ENCODE results near the gene LSM11.

LSM11 gene

DNA sequence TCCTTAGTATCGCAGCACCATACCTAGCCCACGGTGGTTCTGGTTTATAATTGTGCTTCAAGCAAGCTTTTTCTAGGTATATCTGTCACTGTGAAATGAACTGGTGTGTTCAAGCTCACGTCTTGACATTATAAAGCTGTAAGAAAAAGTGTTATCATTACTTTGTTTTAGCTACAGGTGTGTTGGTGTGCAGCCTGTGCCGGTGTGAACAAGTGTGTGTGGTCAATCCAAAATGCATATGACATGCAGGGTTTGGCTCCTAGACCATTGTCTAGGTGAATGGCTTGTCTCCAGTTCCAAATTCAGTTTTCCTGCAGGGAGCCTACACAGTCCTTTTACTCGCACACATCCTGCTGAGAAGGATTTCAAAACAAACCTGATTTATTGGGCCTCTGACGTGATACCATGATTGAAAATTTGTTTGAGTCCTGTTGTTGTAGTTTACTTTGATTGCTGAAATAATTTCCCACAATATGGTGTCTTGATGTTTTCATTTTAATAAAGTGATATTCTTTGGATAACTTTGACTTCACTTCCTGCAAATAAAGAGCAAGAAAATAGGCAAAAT lies 3.7 kb downstream of the LSM11 start:
- Histone ChIP-seq H3K27ac (ENCODE audit: insufficient read depth, low read length, poor library complexity, severe bottlenecking) (no peak overlapping the region), H3K9me3 (ENCODE audit: control insufficient read depth, low read length) (no peaks in the 10 kb centered on the region), H3K4me1 (ENCODE audit: control insufficient read depth, insufficient read depth, low read length, poor library complexity, severe bottlenecking) (peaks cover 8% of the 10 kb centered on the region), H3K27me3 (replicated peaks; ENCODE audit: control insufficient read depth, insufficient read depth, low read length, poor library complexity, severe bottlenecking) (no peaks in the 10 kb centered on the region), H3K4me3 (ENCODE audit: insufficient read depth, low read depth, low read length, poor library complexity, severe bottlenecking) (no peak overlapping the region), H3K36me3 (ENCODE audit: control insufficient read depth, insufficient read depth, low read length) (peaks cover 5% of the 10 kb centered on the region)
- DNase-seq = no peak

GRCh38 chr5:157747766-157748700 lies 4.5 kb downstream of the LSM11 start:
- peaks cover 8% of the 10 kb centered on the region for H3K4me1 ChIP-seq (ENCODE audit: control insufficient read depth, insufficient read depth, low read length, poor library complexity, severe bottlenecking)
- H3K36me3 ChIP-seq (ENCODE audit: control insufficient read depth, insufficient read depth, low read length) = peaks cover 5% of the 10 kb centered on the region
- H3K4me3 ChIP-seq (ENCODE audit: insufficient read depth, low read depth, low read length, poor library complexity, severe bottlenecking) = no peak overlapping the region
- H3K27ac ChIP-seq (ENCODE audit: insufficient read depth, low read length, poor library complexity, severe bottlenecking) = no peak overlapping the region
- H3K9me3 ChIP-seq (ENCODE audit: control insufficient read depth, low read length) = no peaks in the 10 kb centered on the region
- no peak for DNase-seq
- no peaks in the 10 kb centered on the region for H3K27me3 ChIP-seq (replicated peaks; ENCODE audit: control insufficient read depth, insufficient read depth, low read length, poor library complexity, severe bottlenecking)

DNA sequence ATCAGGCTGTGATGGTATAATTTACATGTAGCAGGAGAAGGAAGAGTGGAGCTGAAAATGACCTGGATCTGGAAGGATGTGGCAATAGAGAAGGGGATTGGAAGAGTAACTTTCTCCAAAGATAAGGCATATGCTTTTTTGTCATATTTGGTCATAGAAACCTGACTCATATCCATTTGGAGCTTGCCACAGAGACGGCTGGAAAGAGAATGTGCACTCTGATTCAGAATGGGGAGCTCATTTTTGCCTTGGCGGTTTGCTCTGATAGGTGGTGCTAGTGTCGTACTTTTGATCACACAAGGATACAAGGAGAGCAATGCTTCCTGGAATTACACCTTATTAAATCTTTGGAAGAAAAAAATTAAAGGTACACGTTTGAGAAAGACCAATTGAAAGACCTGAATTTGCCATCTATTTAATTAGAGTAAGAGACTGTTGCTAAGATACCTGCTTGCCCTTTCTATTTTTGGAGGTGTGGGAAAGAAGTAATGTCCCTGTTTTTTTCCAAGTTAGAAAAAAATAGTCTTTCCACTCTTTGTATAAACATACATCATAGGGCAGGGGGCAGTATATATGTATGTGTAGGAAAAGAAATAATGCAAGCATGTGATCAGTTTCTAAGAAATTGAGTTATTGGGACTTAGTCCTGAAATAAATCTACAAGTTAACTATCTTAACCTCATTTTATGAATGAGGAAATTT lies 5.4 kb downstream of the LSM11 start:
- Histone ChIP-seq H3K4me3 (ENCODE audit: insufficient read depth, low read depth, low read length, poor library complexity, severe bottlenecking) (no peak overlapping the region), H3K27ac (ENCODE audit: insufficient read depth, low read length, poor library complexity, severe bottlenecking) (no peak overlapping the region), H3K4me1 (ENCODE audit: control insufficient read depth, insufficient read depth, low read length, poor library complexity, severe bottlenecking) (peaks cover 8% of the 10 kb centered on the region), H3K9me3 (ENCODE audit: control insufficient read depth, low read length) (no peaks in the 10 kb centered on the region), H3K36me3 (ENCODE audit: control insufficient read depth, insufficient read depth, low read length) (peaks cover 9% of the 10 kb centered on the region), H3K27me3 (replicated peaks; ENCODE audit: control insufficient read depth, insufficient read depth, low read length, poor library complexity, severe bottlenecking) (no peaks in the 10 kb centered on the region)
- DNase-seq = no peak

DNA sequence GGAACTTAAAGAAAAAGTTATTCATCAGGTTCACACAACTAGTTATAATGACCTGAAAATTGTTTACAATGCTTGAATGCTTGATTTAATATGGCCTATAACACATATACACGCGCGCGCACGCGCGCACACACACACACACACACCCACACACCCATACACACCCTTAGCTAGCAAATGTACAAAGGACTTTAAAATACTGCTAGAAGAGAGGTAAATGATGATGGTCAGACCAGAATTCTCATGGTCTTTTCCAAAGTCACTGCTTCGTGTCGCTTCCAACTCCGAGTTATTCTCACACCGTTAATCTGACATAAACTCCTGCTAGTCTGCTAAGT lies 5.9 kb downstream of the LSM11 start:
- no peak overlapping the region for H3K4me3 ChIP-seq (ENCODE audit: insufficient read depth, low read depth, low read length, poor library complexity, severe bottlenecking)
- H3K9me3 ChIP-seq (ENCODE audit: control insufficient read depth, low read length) = no peaks in the 10 kb centered on the region
- DNase-seq = no peak
- peaks cover 5% of the 10 kb centered on the region for H3K4me1 ChIP-seq (ENCODE audit: control insufficient read depth, insufficient read depth, low read length, poor library complexity, severe bottlenecking)
- peaks cover 12% of the 10 kb centered on the region for H3K36me3 ChIP-seq (ENCODE audit: control insufficient read depth, insufficient read depth, low read length)
- H3K27me3 ChIP-seq (replicated peaks; ENCODE audit: control insufficient read depth, insufficient read depth, low read length, poor library complexity, severe bottlenecking) = no peaks in the 10 kb centered on the region
- no peak overlapping the region for H3K27ac ChIP-seq (ENCODE audit: insufficient read depth, low read length, poor library complexity, severe bottlenecking)

DNA sequence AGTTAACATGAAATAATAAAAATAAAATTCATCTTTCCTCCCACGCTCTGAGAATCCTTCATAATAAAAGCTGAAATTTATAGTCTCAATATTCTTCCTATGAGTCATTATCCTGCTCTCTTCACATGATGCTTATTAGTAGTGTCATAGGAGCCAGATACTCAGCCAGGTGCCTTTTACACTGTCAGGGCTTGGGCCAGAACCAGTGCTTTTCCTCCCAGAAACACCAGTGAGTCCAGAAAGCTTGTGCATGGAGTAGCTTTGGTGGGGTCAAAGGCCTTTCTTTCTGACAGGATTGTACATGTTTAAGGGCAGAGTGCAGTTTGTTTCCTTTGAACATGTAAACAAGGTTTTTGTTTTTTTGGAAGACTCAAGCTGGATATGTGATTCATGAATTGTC lies 6.8 kb downstream of the LSM11 start:
- no peak overlapping the region for H3K4me3 ChIP-seq (ENCODE audit: insufficient read depth, low read depth, low read length, poor library complexity, severe bottlenecking)
- H3K27me3 ChIP-seq (replicated peaks; ENCODE audit: control insufficient read depth, insufficient read depth, low read length, poor library complexity, severe bottlenecking) = no peaks in the 10 kb centered on the region
- no peak overlapping the region for H3K27ac ChIP-seq (ENCODE audit: insufficient read depth, low read length, poor library complexity, severe bottlenecking)
- no peak for DNase-seq
- no peaks in the 10 kb centered on the region for H3K4me1 ChIP-seq (ENCODE audit: control insufficient read depth, insufficient read depth, low read length, poor library complexity, severe bottlenecking)
- H3K36me3 ChIP-seq (ENCODE audit: control insufficient read depth, insufficient read depth, low read length) = peaks cover 17% of the 10 kb centered on the region
- no peaks in the 10 kb centered on the region for H3K9me3 ChIP-seq (ENCODE audit: control insufficient read depth, low read length)

- Histone ChIP-seq H3K9me3 (ENCODE audit: control insufficient read depth, low read length) (no peaks in the 10 kb centered on the region), H3K4me3 (ENCODE audit: insufficient read depth, low read depth, low read length, poor library complexity, severe bottlenecking) (no peak overlapping the region), H3K4me1 (ENCODE audit: control insufficient read depth, insufficient read depth, low read length, poor library complexity, severe bottlenecking) (no peaks in the 10 kb centered on the region), H3K27ac (ENCODE audit: insufficient read depth, low read length, poor library complexity, severe bottlenecking) (no peak overlapping the region), H3K27me3 (replicated peaks; ENCODE audit: control insufficient read depth, insufficient read depth, low read length, poor library complexity, severe bottlenecking) (no peaks in the 10 kb centered on the region), H3K36me3 (ENCODE audit: control insufficient read depth, insufficient read depth, low read length) (peaks cover 26% of the 10 kb centered on the region)
- no peak for DNase-seq
Measured at GRCh38 chr5:157756122-157756521, 12.6 kb downstream of the LSM11 start.

DNA sequence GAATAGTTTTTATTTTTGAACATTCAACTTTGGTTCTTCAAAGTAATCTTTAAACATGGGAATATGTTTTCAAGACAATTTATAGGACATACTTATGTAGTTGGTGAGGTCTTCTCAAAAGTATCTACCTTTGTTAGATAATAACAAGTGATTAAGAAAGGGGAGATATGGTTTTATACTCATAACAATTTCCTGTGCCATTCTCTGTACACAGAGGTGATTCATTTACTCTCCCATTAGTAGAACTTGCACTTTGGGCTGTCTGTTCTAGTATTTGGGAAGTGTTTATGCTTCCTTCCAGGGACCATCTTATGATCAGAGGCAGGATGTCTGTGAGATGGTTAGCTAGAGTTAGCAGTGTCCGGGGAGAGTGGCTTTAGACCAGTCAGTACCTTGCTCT lies 15.2 kb downstream of the LSM11 start:
- DNase-seq = no peak
- no peaks in the 10 kb centered on the region for H3K27me3 ChIP-seq (replicated peaks; ENCODE audit: control insufficient read depth, insufficient read depth, low read length, poor library complexity, severe bottlenecking)
- H3K27ac ChIP-seq (ENCODE audit: insufficient read depth, low read length, poor library complexity, severe bottlenecking) = no peak overlapping the region
- H3K4me3 ChIP-seq (ENCODE audit: insufficient read depth, low read depth, low read length, poor library complexity, severe bottlenecking) = no peak overlapping the region
- peaks cover 17% of the 10 kb centered on the region for H3K36me3 ChIP-seq (ENCODE audit: control insufficient read depth, insufficient read depth, low read length)
- no peaks in the 10 kb centered on the region for H3K9me3 ChIP-seq (ENCODE audit: control insufficient read depth, low read length)
- peaks cover 3% of the 10 kb centered on the region for H3K4me1 ChIP-seq (ENCODE audit: control insufficient read depth, insufficient read depth, low read length, poor library complexity, severe bottlenecking)

- Histone ChIP-seq H3K36me3 (ENCODE audit: control insufficient read depth, insufficient read depth, low read length) (no peaks in the 10 kb centered on the region), H3K4me1 (ENCODE audit: control insufficient read depth, insufficient read depth, low read length, poor library complexity, severe bottlenecking) (peaks cover 3% of the 10 kb centered on the region), H3K4me3 (ENCODE audit: insufficient read depth, low read depth, low read length, poor library complexity, severe bottlenecking) (no peak overlapping the region), H3K27ac (ENCODE audit: insufficient read depth, low read length, poor library complexity, severe bottlenecking) (no peak overlapping the region), H3K9me3 (ENCODE audit: control insufficient read depth, low read length) (no peaks in the 10 kb centered on the region), H3K27me3 (replicated peaks; ENCODE audit: control insufficient read depth, insufficient read depth, low read length, poor library complexity, severe bottlenecking) (no peaks in the 10 kb centered on the region)
- DNase-seq = no peak
Measured at GRCh38 chr5:157761690-157762621, 18.4 kb downstream of the LSM11 start.

DNA sequence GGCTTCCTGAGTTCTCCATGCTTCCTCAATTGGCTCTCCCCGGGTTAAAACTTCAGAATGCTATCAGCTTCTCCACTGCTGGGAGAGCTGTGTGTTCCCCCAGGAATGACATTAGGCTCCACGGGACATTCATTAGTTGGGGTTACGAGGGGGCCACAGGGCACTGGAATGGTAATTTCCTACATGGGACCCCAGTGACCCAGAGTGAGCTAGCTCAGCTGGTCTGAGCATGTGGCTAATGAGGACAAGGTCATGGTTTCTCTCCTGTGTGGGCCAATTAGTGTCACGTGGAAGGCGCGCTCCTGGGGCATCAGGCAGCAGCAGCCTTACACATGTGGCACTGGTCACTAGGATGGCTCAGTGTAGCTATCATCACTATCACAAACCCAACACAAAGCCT lies 21.0 kb downstream of the LSM11 start:
- Histone ChIP-seq H3K27ac (ENCODE audit: insufficient read depth, low read length, poor library complexity, severe bottlenecking) (no peak overlapping the region), H3K27me3 (replicated peaks; ENCODE audit: control insufficient read depth, insufficient read depth, low read length, poor library complexity, severe bottlenecking) (no peaks in the 10 kb centered on the region), H3K4me3 (ENCODE audit: insufficient read depth, low read depth, low read length, poor library complexity, severe bottlenecking) (no peak overlapping the region), H3K9me3 (ENCODE audit: control insufficient read depth, low read length) (no peaks in the 10 kb centered on the region), H3K4me1 (ENCODE audit: control insufficient read depth, insufficient read depth, low read length, poor library complexity, severe bottlenecking) (peaks cover 3% of the 10 kb centered on the region), H3K36me3 (ENCODE audit: control insufficient read depth, insufficient read depth, low read length) (no peaks in the 10 kb centered on the region)
- DNase-seq = no peak
